ENCODE measurements around the gene CRABP2. TPM values are rescaled to one million over a fixed set of nuclear protein-coding genes. Genes with fewer than 3 reads are reported as not detected.
A peak's percentile ranks its signal among the peaks of the same experiment; 100 is the strongest.

The CRABP2 gene
- total RNA-seq, 1 donor from 2014 or later: 29.5 TPM

DNA sequence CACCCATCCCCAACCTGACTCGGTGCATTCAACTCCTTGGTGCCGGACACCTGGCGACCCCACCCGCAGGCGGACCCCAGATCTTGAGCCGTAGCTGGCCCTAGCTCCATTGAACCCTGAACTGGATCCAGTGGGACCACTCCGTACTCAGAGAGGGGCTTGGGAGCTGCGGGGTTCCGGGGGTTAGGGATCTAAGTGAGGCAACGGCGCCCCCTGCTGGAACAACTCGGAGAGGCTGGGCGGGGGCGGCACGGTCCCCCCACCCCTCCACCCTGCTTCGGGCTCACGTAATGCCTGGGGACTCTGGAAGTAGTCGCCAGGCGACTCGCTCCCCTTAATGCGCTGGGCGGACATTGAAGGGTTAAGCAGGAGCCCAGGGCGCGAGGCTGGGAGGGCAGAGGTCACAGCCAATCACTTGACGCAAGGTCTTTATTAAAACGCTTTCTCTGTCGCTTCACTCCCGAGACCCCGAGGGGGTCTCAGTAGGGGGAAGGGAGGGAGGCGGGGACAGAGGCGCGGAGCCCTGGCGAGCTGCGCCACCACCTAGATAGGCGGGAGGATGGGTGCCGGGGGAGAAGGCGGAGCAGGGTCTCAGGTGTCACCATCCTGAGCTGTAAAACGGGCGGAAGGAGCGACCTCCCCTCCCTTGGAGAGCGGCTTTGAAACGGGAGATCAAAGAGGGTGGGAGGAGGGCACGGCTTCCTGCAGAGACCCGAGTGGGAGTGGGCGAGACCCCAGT is 704 bp upstream of the CRABP2 start:
- Histone ChIP-seq H3K4me3 (ENCODE audit: low read depth, low read length) (peak overlapping the region; percentile 31), H3K36me3 (ENCODE audit: control insufficient read depth, insufficient read depth, low read length) (no peaks in the 10 kb centered on the region), H3K27me3 (ENCODE audit: control insufficient read depth, insufficient read depth, low read length) (no peaks in the 10 kb centered on the region)
- no peak for DNase-seq (ENCODE audit: low read depth)
- TF ChIP-seq, protein P1, sequence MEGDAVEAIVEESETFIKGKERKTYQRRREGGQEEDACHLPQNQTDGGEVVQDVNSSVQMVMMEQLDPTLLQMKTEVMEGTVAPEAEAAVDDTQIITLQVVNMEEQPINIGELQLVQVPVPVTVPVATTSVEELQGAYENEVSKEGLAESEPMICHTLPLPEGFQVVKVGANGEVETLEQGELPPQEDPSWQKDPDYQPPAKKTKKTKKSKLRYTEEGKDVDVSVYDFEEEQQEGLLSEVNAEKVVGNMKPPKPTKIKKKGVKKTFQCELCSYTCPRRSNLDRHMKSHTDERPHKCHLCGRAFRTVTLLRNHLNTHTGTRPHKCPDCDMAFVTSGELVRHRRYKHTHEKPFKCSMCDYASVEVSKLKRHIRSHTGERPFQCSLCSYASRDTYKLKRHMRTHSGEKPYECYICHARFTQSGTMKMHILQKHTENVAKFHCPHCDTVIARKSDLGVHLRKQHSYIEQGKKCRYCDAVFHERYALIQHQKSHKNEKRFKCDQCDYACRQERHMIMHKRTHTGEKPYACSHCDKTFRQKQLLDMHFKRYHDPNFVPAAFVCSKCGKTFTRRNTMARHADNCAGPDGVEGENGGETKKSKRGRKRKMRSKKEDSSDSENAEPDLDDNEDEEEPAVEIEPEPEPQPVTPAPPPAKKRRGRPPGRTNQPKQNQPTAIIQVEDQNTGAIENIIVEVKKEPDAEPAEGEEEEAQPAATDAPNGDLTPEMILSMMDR (IDR thresholded peaks at IDR 0.05; ENCODE audit: insufficient read depth, low read length, poor library complexity, severe bottlenecking): peak; percentile 91

DNA sequence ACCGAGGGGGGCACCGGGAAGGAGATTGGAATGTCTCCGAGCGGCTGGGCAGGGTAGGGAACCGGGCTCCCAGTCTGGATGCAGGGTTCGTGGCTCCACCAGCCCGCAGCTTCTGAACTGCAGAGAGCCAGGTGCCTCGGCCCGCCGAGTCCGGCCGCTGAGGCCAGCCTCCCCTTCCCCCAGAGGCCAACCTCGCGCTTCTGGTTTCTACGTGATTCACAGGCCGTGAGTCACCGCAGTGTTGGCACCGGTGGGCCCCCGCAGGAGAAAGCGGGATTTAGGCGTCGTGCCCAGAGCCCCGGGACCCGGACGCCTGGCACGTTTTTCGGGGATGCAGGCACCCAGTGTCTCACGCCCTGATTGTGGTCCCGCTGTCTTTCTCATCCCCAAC is 458 bp downstream of the CRABP2 start:
- Histone ChIP-seq H3K36me3 (ENCODE audit: control insufficient read depth, insufficient read depth, low read length) (peaks cover 2% of the 10 kb centered on the region), H3K27me3 (ENCODE audit: control insufficient read depth, insufficient read depth, low read length) (no peaks in the 10 kb centered on the region), H3K4me3 (ENCODE audit: low read depth, low read length) (peak overlapping the region; percentile 31)
- TF ChIP-seq, protein P1 (IDR thresholded peaks at IDR 0.05; ENCODE audit: insufficient read depth, low read length, poor library complexity, severe bottlenecking): no peak
- no peak for DNase-seq (ENCODE audit: low read depth)

DNA sequence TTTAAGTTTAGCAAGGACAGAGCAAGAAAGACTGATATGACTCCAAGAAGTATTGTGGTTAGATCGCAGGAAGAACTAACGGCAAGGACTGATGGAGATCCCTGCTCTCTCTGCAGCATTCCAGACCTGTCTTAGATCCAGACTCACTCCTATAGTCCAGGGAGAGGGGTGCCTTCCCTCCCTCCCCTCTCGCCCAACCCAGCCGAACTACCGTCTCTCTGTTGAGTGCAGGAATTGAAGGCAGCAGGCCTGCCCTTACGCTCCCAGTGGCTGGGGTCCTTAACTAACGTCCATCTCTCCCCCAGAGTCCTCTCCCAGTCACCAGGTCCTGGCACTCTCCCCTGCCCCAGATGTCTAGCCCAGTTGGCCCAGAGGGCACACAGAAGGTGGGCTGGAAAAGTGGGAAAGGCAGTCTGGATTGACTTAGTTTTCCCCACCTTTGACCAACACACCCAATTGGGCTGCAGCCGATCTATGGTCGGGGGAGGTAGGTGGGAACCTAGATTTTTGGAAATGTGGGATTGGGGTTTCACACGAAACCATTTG is 1.1 kb downstream of the CRABP2 start:
- H3K27me3 ChIP-seq (ENCODE audit: control insufficient read depth, insufficient read depth, low read length): no peaks in the 10 kb centered on the region
- peaks cover 2% of the 10 kb centered on the region for H3K36me3 ChIP-seq (ENCODE audit: control insufficient read depth, insufficient read depth, low read length)
- H3K4me3 ChIP-seq (ENCODE audit: low read depth, low read length): peak overlapping the region; percentile 31
- DNase-seq (ENCODE audit: low read depth): no peak
- TF ChIP-seq, protein P1 (IDR thresholded peaks at IDR 0.05; ENCODE audit: insufficient read depth, low read length, poor library complexity, severe bottlenecking): no peak

DNA sequence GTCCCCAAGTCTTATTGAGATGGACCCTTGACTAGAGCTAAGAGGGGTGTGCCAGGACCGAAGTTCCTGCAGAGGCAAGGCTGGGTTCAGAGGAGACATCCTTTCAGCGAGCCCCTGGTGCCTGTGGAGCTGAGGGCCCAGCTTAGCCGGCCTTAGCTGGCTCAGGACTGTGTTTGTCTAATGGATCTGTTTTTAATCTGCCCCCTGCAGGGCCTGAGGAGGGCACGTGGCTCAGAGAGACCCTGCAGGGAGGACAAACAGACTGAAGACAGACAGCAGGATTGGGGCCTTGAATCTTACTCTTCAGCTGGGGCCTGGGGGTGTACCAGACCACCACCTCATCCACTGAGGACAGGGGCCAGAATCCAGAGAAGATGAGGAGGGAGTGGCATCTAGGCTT is 1.6 kb downstream of the CRABP2 start:
- TF ChIP-seq, protein P1 (IDR thresholded peaks at IDR 0.05; ENCODE audit: insufficient read depth, low read length, poor library complexity, severe bottlenecking): no peak
- H3K36me3 ChIP-seq (ENCODE audit: control insufficient read depth, insufficient read depth, low read length): peaks cover 2% of the 10 kb centered on the region
- DNase-seq (ENCODE audit: low read depth): no peak
- H3K4me3 ChIP-seq (ENCODE audit: low read depth, low read length): no peak overlapping the region
- H3K27me3 ChIP-seq (ENCODE audit: control insufficient read depth, insufficient read depth, low read length): no peaks in the 10 kb centered on the region

DNA sequence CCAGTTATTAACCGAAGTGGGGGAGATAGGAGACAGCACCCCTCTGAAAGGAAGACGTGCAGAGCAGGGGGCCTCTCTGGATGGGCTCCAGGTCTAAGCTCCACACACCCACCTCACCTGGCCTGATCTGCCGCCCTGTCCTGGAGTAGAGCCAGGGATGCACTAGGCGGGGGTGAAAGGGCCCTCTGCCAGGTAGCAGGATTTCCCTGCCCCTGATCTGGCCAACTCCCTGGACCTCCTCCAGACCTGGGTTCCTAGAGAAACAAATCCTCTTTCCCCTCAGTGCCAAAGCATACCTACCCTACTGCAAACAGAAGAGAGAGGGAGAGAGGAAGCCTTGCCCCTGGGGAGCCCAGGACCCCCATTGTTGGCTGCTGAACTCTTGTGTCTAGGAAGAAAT is 2.0 kb downstream of the CRABP2 start:
- Histone ChIP-seq H3K36me3 (ENCODE audit: control insufficient read depth, insufficient read depth, low read length) (peaks cover 2% of the 10 kb centered on the region), H3K4me3 (ENCODE audit: low read depth, low read length) (no peak overlapping the region), H3K27me3 (ENCODE audit: control insufficient read depth, insufficient read depth, low read length) (no peaks in the 10 kb centered on the region)
- DNase-seq (ENCODE audit: low read depth): no peak
- TF ChIP-seq, protein P1 (IDR thresholded peaks at IDR 0.05; ENCODE audit: insufficient read depth, low read length, poor library complexity, severe bottlenecking): no peak
